CD4-positive, alpha-beta T cell (primary cell): ENCODE results near the gene DAPK1. TPM values are rescaled to one million over a fixed set of nuclear protein-coding genes. Genes with fewer than 3 reads are reported as not detected.

Experiments used
- ATAC-seq: fragments of 200-7000 bp; cut with Tn5 transposase; one replicate; pipeline ENCODE4 v1.10.0; 2022; ENCODE audit warnings: mild to moderate bottlenecking; ENCODE audit not compliant: poor library complexity
- CTCF ChIA-PET: fragments of 350-600 bp; sonication (Branson Sonifier 250); formaldehyde crosslinking; loops from one replicate; lab custom pipeline; 2021; ENCODE audit warnings: antibody characterized with exemption, inconsistent platforms; lab: Charles Lee
- POLR2A ChIA-PET: fragments of 350-600 bp; sonication (Branson Sonifier 250); formaldehyde crosslinking; loops from one replicate; lab custom pipeline; 2021; ENCODE audit warnings: antibody characterized with exemption, inconsistent platforms; lab: Charles Lee
- DNase-seq, 14 experiments: peaks; one replicate each; pipeline ENCODE4 v3.0.0-alpha.2; 2013 to 2020; ENCODE audit warnings: mixed read lengths in 2 of 14
- H3K27ac ChIP-seq, 2 donors: one replicate each; pipeline versions ENCODE4 v1.5.1 to v1.7.0; 2013; ENCODE audit warnings: low read length in 2 of 2, low read depth in 1 of 2, mild to moderate bottlenecking in 1 of 2
- H3K27me3 ChIP-seq, 2 experiments: 1 replicate in 1 of 2; 2 replicates in 1 of 2; pipeline versions ENCODE4 v1.6.1 to v1.7.0; 2013; ENCODE audit warnings: low read length in 2 of 2, control low read depth in 1 of 2, mild to moderate bottlenecking in 1 of 2, moderate library complexity in 1 of 2; ENCODE audit not compliant: insufficient read depth in 2 of 2, control insufficient read depth in 1 of 2
- H3K36me3 ChIP-seq: one replicate; pipeline ENCODE4 v1.6.1; 2013; ENCODE audit warnings: low read length, control low read depth; ENCODE audit not compliant: insufficient read depth
- H3K4me1 ChIP-seq: one replicate; pipeline ENCODE4 v1.6.1; 2013; ENCODE audit warnings: low read length, control low read depth; ENCODE audit not compliant: insufficient read depth
- H3K4me3 ChIP-seq: one replicate; pipeline ENCODE4 v1.5.1; 2013; ENCODE audit warnings: mild to moderate bottlenecking, low read length, moderate library complexity
- H3K9me3 ChIP-seq, 2 experiments: 1 replicate in 1 of 2; 2 replicates in 1 of 2; pipeline versions ENCODE4 v1.6.1 to v1.7.0; 2013; ENCODE audit warnings: low read length in 2 of 2, mild to moderate bottlenecking in 2 of 2, control low read depth in 1 of 2, moderate library complexity in 1 of 2; ENCODE audit not compliant: control insufficient read depth in 1 of 2, insufficient read depth in 1 of 2
- H3K27ac Mint-ChIP-seq: one replicate; pipeline ENCODE4 v1.8.0; 2020; ENCODE audit warnings: mixed read lengths
- H3K27me3 Mint-ChIP-seq: one replicate; pipeline ENCODE4 v1.8.0; 2021; ENCODE audit warnings: mixed read lengths
- H3K36me3 Mint-ChIP-seq: one replicate; pipeline ENCODE4 v1.8.0; 2021; ENCODE audit warnings: low read depth, mixed read lengths
- H3K4me1 Mint-ChIP-seq: one replicate; pipeline ENCODE4 v1.8.0; 2021; ENCODE audit warnings: low read depth, mixed read lengths
- H3K4me3 Mint-ChIP-seq: one replicate; pipeline ENCODE4 v1.8.0; 2020; ENCODE audit warnings: mild to moderate bottlenecking, mixed read lengths
- H3K9me3 Mint-ChIP-seq: one replicate; pipeline ENCODE4 v1.8.0; 2020; ENCODE audit warnings: mixed read lengths
- CTCF ChIP-seq: fragments of 200-600 bp; IDR thresholded peaks from one replicate; pipeline ENCODE4 v1.8.0; 2022; ENCODE audit warnings: antibody characterized with exemption, mild to moderate bottlenecking
- intact Hi-C, 2 experiments: fragments of 100-400 bp; cut with DNase I in 1 of 2; cut with micrococcal nuclease in 1 of 2; formaldehyde crosslinking; loops; one replicate each; pipeline versions ENCODE4 v1.15.1 to v1.9.0; 2023 to 2025; cut with DNase I, micrococcal nuclease
- total RNA-seq, 174 experiments: library from RNA in 2 of 174; stranded (reverse) in 2 of 174; gene quantifications; one replicate each; pipeline ENCODE4 v1.2.3 and lab custom pipeline; 2021 to 2026

The DAPK1 gene
- total RNA-seq, 2 experiments from 2014 or later = 2.7 TPM

GRCh38 chr9:87622923-87623322 lies 125.3 kb downstream of the DAPK1 start:
- Histone ChIP-seq H3K27ac (no peak overlapping the region), H3K4me1 (no peaks in the 10 kb centered on the region), H3K4me3 (no peak overlapping the region), H3K9me3 (no peaks in the 10 kb centered on the region), H3K36me3 (no peaks in the 10 kb centered on the region), H3K27me3 (peaks cover 0 to 2% of the 10 kb centered on the region in 2 experiments)
- no peaks in the 10 kb centered on the region for H3K27me3 Mint-ChIP-seq
- no peaks in the 10 kb centered on the region for H3K4me1 Mint-ChIP-seq
- POLR2A ChIA-PET = no interaction called here
- H3K36me3 Mint-ChIP-seq = no peaks in the 10 kb centered on the region
- no peak overlapping the region for H3K4me3 Mint-ChIP-seq
- ATAC-seq (no peak), DNase-seq (no peak)
- no peak overlapping the region for H3K27ac Mint-ChIP-seq
- no peaks in the 10 kb centered on the region for H3K9me3 Mint-ChIP-seq
- CTCF ChIA-PET = no interaction called here
- TF ChIP-seq CTCF = no peak
- intact Hi-C loops = no loop called here

GRCh38 chr9:87628346-87628745 lies 130.7 kb downstream of the DAPK1 start:
- H3K27ac Mint-ChIP-seq = no peak overlapping the region
- Histone ChIP-seq H3K27me3 (no peaks in the 10 kb centered on the region), H3K9me3 (peaks cover 0 to 3% of the 10 kb centered on the region in 2 experiments), H3K36me3 (no peaks in the 10 kb centered on the region), H3K4me3 (no peak overlapping the region), H3K27ac (no peak overlapping the region), H3K4me1 (no peaks in the 10 kb centered on the region)
- POLR2A ChIA-PET = no interaction called here
- no peaks in the 10 kb centered on the region for H3K4me1 Mint-ChIP-seq
- H3K36me3 Mint-ChIP-seq = no peaks in the 10 kb centered on the region
- H3K4me3 Mint-ChIP-seq = no peak overlapping the region
- CTCF ChIA-PET = no interaction called here
- DNase-seq = no peak
- no peak for TF ChIP-seq CTCF
- intact Hi-C loops = no loop called here
- no peaks in the 10 kb centered on the region for H3K9me3 Mint-ChIP-seq
- H3K27me3 Mint-ChIP-seq = no peaks in the 10 kb centered on the region
- ATAC-seq = no peak

- no peaks in the 10 kb centered on the region for H3K27me3 ChIP-seq
- intact Hi-C loops = no loop called here
- no peaks in the 10 kb centered on the region for H3K36me3 ChIP-seq
- H3K27me3 Mint-ChIP-seq = no peaks in the 10 kb centered on the region
- H3K27ac Mint-ChIP-seq = no peak overlapping the region
- H3K4me3 ChIP-seq = no peak overlapping the region
- POLR2A ChIA-PET = no interaction called here
- DNase-seq (no peak), ATAC-seq (no peak)
- peaks cover 0 to 3% of the 10 kb centered on the region in 2 experiments for H3K9me3 ChIP-seq
- no peaks in the 10 kb centered on the region for H3K36me3 Mint-ChIP-seq
- H3K27ac ChIP-seq = no peak overlapping the region
- H3K4me3 Mint-ChIP-seq = no peak overlapping the region
- H3K4me1 ChIP-seq = no peaks in the 10 kb centered on the region
- no peaks in the 10 kb centered on the region for H3K9me3 Mint-ChIP-seq
- CTCF ChIA-PET = no interaction called here
- H3K4me1 Mint-ChIP-seq = no peaks in the 10 kb centered on the region
- no peak for TF ChIP-seq CTCF
These were observed 131.4 kb downstream of the DAPK1 start for GRCh38 chr9:87629104-87629503.
